ENCODE measurements around the gene GP9. TPM values are rescaled to one million over a fixed set of nuclear protein-coding genes. Genes with fewer than 3 reads are reported as not detected.

The GP9 gene
- total RNA-seq, 1 experiment from 2014 or later = not detected

DNA sequence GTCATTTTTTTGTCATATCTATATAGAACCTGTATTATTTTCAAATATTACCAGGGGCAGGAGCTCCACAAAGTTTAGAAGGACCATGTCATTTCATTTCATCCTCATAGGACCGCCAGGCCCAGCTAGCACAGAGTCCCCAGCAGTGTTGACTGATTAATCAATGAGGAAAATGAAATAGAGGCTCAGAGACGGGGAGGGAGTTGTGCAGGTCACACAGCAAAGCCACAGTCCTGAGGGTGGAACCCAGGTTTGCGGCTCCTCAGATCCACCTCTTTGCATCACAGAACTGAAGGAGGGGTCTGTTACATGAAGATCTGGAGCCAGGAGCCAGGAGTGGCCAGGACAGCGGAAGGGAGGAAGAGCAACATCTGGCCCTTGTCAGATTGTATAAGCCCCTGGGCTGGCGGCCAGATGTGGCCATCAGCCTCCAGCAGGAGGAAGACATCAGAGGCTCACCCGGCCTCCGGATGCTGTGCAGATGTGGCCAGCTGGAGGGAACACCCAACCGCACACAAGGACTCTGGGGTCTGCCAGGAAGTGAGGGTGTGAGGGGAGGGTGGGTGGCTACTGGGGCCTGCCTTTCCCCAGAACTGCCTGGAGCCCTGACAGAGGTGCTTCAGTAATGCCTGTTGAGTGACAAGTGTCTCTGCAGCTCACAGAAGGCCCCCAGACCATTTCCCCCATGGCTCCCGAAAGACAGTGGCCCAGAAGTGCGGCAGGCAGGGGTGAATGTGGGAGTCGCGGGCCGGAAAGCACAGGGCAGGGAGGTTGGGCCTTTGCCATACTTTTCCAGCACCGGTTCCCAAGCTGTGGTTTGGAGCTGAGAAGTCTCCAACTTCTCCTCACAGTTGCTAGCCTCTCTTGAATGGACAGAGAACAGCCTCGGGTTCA, 38.2 kb upstream of the GP9 start:
- Histone ChIP-seq H3K9me3 (ENCODE audit: control insufficient read depth, low read depth, low read length) (no peaks in the 10 kb centered on the region), H3K79me2 (ENCODE audit: insufficient read depth, low read length) (no peaks in the 10 kb centered on the region), H2AFZ (ENCODE audit: low read length) (no peak overlapping the region), H3K56ac (ENCODE audit: insufficient read length, low read depth, low read length) (no peak overlapping the region), H3K27ac (ENCODE audit: insufficient read length, low read depth, low read length) (no peak overlapping the region), H3T11ph (ENCODE audit: low read length) (no peak overlapping the region), H2BK15ac (ENCODE audit: low read depth, low read length) (no peak overlapping the region), H3K4me1 (ENCODE audit: insufficient read depth, low read length) (no peaks in the 10 kb centered on the region), H4K20me1 (ENCODE audit: control insufficient read depth, insufficient read depth, insufficient read length) (no peaks in the 10 kb centered on the region), H3K27me3 (ENCODE audit: insufficient read depth, low read length) (peaks cover 3% of the 10 kb centered on the region; the same call in 1 of the 2 replicates), H3K18ac (ENCODE audit: insufficient read length, low read depth, low read length) (no peak overlapping the region), H2AK5ac (ENCODE audit: insufficient read length, low read length) (no peak overlapping the region), H3K23ac (ENCODE audit: insufficient read length, low read depth, low read length) (no peak overlapping the region), H4K5ac (ENCODE audit: insufficient read length, low read depth, low read length) (no peak overlapping the region), H2BK120ac (ENCODE audit: low read depth, low read length, poor library complexity, severe bottlenecking) (no peak overlapping the region), H2BK5ac (ENCODE audit: insufficient read length, low read length) (no peak overlapping the region), H4K91ac (ENCODE audit: insufficient read length, low read depth, low read length) (no peak overlapping the region), H2BK12ac (ENCODE audit: insufficient read length, low read depth, low read length) (no peak overlapping the region), H3K4me2 (ENCODE audit: insufficient read depth, insufficient read length, low read length) (no peak overlapping the region), H4K8ac (replicated peaks; ENCODE audit: insufficient read length, low read depth, low read length) (no peak overlapping the region), H3K14ac (ENCODE audit: insufficient read depth, low read length) (no peak overlapping the region), H3K79me1 (ENCODE audit: insufficient read depth, low read depth, low read length, poor library complexity, severe bottlenecking) (no peaks in the 10 kb centered on the region), H3K9ac (ENCODE audit: extremely low read depth, insufficient read length, low read length) (no peak overlapping the region), H3K4ac (ENCODE audit: low read depth, low read length) (no peak overlapping the region), H3K23me2 (ENCODE audit: insufficient read length, low read depth, low read length, poor library complexity, severe bottlenecking) (no peaks in the 10 kb centered on the region), H2BK20ac (ENCODE audit: low read depth, low read length, poor library complexity, severe bottlenecking) (no peak overlapping the region)
- Mint-ChIP-seq H3K4me1 (peaks cover 4 to 8% of the 10 kb centered on the region in 2 experiments), H3K4me3 (no peak overlapping the region), H3K36me3 (ENCODE audit: insufficient read depth in 1 of 3, low read depth in 3 of 3) (peaks cover 0 to 3% (median 0%) of the 10 kb centered on the region in 3 experiments; a peak in 1 of 7 replicates), H3K27me3 (ENCODE audit: low read depth) (peaks cover 52% of the 10 kb centered on the region), H3K9me3 (peaks cover 0 to 3% of the 10 kb centered on the region in 2 experiments; a peak in 1 of 5 replicates), H3K27ac (no peak overlapping the region)
- no peak for DNase-seq
- no CpG with 5 or more reads among the region's 15 CpGs for WGBS (ENCODE audit: extremely low coverage, insufficient read length, low lambda C conversion rate)
- TF ChIP-seq, protein P1, sequence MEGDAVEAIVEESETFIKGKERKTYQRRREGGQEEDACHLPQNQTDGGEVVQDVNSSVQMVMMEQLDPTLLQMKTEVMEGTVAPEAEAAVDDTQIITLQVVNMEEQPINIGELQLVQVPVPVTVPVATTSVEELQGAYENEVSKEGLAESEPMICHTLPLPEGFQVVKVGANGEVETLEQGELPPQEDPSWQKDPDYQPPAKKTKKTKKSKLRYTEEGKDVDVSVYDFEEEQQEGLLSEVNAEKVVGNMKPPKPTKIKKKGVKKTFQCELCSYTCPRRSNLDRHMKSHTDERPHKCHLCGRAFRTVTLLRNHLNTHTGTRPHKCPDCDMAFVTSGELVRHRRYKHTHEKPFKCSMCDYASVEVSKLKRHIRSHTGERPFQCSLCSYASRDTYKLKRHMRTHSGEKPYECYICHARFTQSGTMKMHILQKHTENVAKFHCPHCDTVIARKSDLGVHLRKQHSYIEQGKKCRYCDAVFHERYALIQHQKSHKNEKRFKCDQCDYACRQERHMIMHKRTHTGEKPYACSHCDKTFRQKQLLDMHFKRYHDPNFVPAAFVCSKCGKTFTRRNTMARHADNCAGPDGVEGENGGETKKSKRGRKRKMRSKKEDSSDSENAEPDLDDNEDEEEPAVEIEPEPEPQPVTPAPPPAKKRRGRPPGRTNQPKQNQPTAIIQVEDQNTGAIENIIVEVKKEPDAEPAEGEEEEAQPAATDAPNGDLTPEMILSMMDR (conservative IDR thresholded peaks at IDR 0.05) = no peak

Data from H9 (cell line).